H1 (cell line): Measurements from ENCODE around the gene LRRC45.

Experiments
- BACH1 ChIP-seq: IDR thresholded peaks from 2 replicates; pipeline ENCODE4 v1.6.1; 2012; ENCODE audit warnings: low read length, improper control_type of control experiment
- CTCF ChIP-seq, 3 experiments: IDR thresholded peaks; 1 replicate in 2 of 3; 2 replicates in 1 of 3; pipeline versions ENCODE4 v1.5.1 to v1.6.1; 2011; ENCODE audit warnings: low read length in 3 of 3, mild to moderate bottlenecking in 3 of 3, inconsistent platforms in 2 of 3, low read depth in 1 of 3, moderate library complexity in 1 of 3; ENCODE audit not compliant: insufficient read depth in 1 of 3; ENCODE audit errors: control extremely low read depth in 1 of 3
- EZH2 ChIP-seq: fragments of 200-600 bp; sonication (generic); IDR thresholded peaks from 2 replicates; pipeline ENCODE4 v1.7.1; 2012; ENCODE audit warnings: low read depth, mild to moderate bottlenecking, moderate library complexity, low read length, inconsistent platforms; ENCODE audit not compliant: severe bottlenecking
- JUND ChIP-seq: IDR thresholded peaks from 2 replicates; pipeline ENCODE4 v1.6.1; 2011; ENCODE audit warnings: mild to moderate bottlenecking, improper control_type of control experiment, low read length
- POLR2A ChIP-seq, 2 experiments: IDR thresholded peaks; 1 replicate in 1 of 2; 2 replicates in 1 of 2; pipeline ENCODE4 v1.6.1; 2011; ENCODE audit warnings: low read depth in 2 of 2, low read length in 2 of 2, mild to moderate bottlenecking in 2 of 2; ENCODE audit errors: control extremely low read depth in 1 of 2
- POLR2AphosphoS5 ChIP-seq: IDR thresholded peaks from 2 replicates; pipeline ENCODE4 v1.6.1; 2011; ENCODE audit warnings: low read depth, low read length
- RAD21 ChIP-seq, 2 experiments: IDR thresholded peaks in 1 of 2; conservative IDR thresholded peaks in 1 of 2; 2 replicates each; pipeline ENCODE4 v1.6.1; 2011; ENCODE audit warnings: low read depth in 2 of 2, low read length in 2 of 2, improper control_type of control experiment in 1 of 2, inconsistent platforms in 1 of 2, mild to moderate bottlenecking in 1 of 2, moderate library complexity in 1 of 2
- RFX5 ChIP-seq: IDR thresholded peaks from 2 replicates; pipeline ENCODE4 v1.6.1; 2011; ENCODE audit warnings: low read depth, low read length, improper control_type of control experiment, borderline replicate concordance
- SIN3A ChIP-seq, 2 experiments: IDR thresholded peaks in 1 of 2; conservative IDR thresholded peaks in 1 of 2; 2 replicates each; pipeline ENCODE4 v1.6.1; 2011 to 2012; ENCODE audit warnings: low read length in 2 of 2, improper control_type of control experiment in 1 of 2, low read depth in 1 of 2, mild to moderate bottlenecking in 1 of 2
- SP1 ChIP-seq: IDR thresholded peaks from 2 replicates; pipeline ENCODE4 v1.6.1; 2011; ENCODE audit warnings: low read depth, low read length
- TAF1 ChIP-seq: IDR thresholded peaks from 2 replicates; pipeline ENCODE4 v1.6.1; 2011; ENCODE audit warnings: mild to moderate bottlenecking, low read depth, low read length
- TCF12 ChIP-seq: IDR thresholded peaks from 2 replicates; pipeline ENCODE4 v1.6.1; 2011; ENCODE audit warnings: low read depth, mild to moderate bottlenecking, low read length
- USF2 ChIP-seq: IDR thresholded peaks from 2 replicates; pipeline ENCODE4 v1.6.1; 2011; ENCODE audit warnings: low read length, improper control_type of control experiment

GRCh38 chr17:82042649-82043048, 19.5 kb downstream of the LRRC45 start:
- TF ChIP-seq SP1 (no peak), USF2 (no peak), CTCF (IDR thresholded peaks at IDR 0.05; ENCODE audit: control extremely low read depth in 1 of 3, insufficient read depth in 1 of 3, low read depth in 1 of 3, low read length in 3 of 3) (no peak), BACH1 (no peak), SIN3A (conservative IDR thresholded peaks at IDR 0.05 in 1 of 2, IDR thresholded peaks at IDR 0.05 in 1 of 2; ENCODE audit: low read depth in 1 of 2, low read length in 2 of 2) (no peak), TCF12 (no peak), TAF1 (no peak), POLR2AphosphoS5 (no peak), EZH2 (no peak), JUND (no peak), RAD21 (IDR thresholded peaks at IDR 0.05 in 1 of 2, conservative IDR thresholded peaks at IDR 0.05 in 1 of 2; ENCODE audit: low read depth in 2 of 2, low read length in 2 of 2) (no peak), RFX5 (no peak), POLR2A (IDR thresholded peaks at IDR 0.05; ENCODE audit: control extremely low read depth in 1 of 2, low read depth in 2 of 2, low read length in 2 of 2) (no peak)
